ENCODE data around the gene RPLP2.

Gene RPLP2

DNA sequence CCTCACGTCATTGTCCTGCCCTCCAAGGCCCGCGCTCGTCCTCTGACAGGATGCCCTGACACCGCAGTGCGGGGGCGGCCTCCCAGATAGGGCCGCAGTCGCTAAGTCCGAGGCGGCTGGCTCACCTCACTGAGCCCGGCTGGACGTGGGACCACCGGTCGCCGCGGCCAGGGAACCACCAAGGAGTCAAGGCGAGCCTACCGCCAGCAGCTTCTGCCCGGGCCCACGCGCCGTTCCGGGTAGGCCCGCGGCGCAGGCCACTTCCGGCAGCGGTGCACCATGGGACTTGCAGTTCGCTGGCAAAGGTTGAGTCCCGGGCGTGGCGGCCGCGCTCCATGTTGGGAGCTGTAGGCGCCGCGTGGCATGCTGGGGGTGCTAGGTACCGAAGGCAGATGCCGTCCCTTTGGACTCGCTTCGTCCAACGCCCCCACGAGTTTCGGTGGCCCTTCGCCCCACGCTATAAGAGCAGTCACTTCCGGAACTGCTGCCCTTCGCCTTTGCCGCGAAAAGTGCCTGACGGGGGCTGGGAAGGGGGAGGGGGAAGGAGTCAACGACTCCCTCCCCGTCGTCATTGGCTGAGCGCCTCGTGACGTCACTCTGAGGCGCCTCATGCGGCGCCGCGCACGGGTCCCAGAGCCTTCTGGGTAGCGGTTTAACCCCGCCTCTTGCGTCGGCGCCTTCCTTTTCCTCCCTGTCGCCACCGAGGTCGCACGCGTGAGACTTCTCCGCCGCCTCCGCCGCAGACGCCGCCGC lies at the start of gene RPLP2:
Gene RPLP2 (plus strand): TSS at position 681 of the 753 bp plus-strand sequence. CDS start 268 bp downstream, outside the sequence.
- DNase-seq, result peak; percentile 96 to 98 (median 96)

DNA sequence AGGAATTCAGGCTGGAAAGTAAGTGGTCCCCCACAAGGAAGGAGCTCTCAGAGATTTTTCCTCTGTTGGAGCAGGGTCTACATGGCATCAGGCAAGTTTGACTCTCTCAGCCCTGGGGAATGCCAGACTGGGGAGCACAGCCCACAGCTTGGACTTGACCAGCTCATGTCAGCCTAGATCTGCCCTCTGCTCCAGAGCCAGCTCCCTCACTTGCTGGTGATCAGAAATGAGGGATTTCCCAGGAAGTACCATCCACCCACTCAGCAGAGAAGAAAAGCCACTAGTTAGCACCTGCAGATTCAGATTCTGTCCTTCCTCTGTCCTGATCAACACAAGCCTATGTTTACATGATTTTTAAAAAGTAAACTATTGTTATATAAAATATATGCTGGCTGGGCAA lies 49.5 kb upstream of the RPLP2 start:
- DNase-seq, result no peak

GRCh38 chr11:761526-762108 lies 48.1 kb upstream of the RPLP2 start:
- DNase-seq, result no peak

GRCh38 chr11:762421-763072 lies 47.2 kb upstream of the RPLP2 start:
- peak in 1 of 4 experiments; percentile 19 for DNase-seq

DNA sequence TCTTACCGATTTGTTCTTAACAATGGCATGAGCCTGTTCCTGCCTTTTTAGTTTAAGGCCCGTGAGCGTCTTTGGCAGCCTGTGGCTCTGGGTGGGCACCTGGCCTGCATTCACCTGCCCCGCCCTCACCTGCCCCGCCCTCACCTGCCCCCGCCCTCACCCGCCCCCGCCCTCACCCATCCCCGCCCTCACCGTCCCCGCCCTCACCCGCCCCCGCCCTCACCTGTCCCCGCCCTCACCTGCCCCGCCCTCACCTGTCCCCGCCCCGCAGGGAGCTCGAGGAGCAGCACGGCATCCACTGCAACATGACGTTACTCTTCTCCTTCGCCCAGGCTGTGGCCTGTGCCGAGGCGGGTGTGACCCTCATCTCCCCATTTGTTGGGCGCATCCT lies 46.7 kb upstream of the RPLP2 start:
- DNase-seq, result no peak

DNA sequence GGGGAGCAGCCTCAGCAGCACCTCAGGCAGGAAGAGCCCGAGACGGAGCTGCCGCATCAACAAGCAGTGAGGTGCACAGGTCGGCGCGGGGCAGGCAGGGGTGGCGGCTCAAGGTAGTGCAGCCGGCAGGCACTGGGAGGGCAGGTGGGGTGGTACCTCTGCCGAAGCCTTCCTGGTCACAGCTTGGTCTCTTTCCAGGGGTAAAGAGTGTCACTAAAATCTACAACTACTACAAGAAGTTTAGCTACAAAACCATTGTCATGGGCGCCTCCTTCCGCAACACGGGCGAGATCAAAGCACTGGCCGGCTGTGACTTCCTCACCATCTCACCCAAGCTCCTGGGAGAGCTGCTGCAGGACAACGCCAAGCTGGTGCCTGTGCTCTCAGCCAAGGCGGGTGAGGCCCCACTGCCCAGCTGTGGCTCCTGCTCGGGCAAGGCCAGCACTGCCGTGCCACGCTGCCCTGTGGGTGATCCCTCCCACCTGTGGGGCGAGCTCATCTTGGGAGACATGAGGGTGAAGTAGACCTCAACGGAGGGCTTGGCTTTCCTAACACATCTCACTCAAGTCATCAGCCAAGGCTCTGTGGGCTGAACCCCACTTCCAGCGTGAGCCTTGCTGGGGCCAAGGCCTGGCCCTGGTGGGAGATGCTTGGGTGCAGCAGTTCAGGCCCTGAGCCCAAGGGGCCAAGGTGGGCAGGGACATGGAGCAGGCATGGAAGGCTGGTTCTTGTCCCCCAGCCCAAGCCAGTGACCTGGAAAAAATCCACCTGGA lies 46.0 kb upstream of the RPLP2 start:
- DNase-seq, result no peak

DNA sequence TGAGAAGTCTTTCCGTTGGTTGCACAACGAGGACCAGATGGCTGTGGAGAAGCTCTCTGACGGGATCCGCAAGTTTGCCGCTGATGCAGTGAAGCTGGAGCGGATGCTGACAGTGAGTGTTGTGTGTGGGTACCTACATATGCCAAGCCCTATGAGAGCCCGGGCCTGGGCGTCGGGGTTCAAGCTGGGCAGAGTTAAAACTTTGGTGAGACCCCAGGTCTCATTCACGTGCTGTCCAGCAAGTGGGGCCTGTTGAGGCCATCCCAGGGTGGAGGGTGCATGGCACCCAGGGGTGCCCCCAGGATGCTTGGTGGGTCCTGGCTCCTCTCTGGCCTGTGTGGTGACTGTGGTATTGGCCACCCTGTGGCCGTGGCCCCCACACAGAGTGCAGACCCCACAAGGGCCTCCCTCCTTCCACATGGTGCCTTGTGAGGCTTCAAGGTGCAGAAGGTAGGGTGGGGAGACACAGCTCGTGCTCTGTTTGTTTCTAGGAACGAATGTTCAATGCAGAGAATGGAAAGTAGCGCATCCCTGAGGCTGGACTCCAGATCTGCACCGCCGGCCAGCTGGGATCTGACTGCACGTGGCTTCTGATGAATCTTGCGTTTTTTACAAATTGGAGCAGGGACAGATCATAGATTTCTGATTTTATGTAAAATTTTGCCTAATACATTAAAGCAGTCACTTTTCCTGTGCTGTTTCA lies 45.3 kb upstream of the RPLP2 start:
- no peak for DNase-seq

DNA sequence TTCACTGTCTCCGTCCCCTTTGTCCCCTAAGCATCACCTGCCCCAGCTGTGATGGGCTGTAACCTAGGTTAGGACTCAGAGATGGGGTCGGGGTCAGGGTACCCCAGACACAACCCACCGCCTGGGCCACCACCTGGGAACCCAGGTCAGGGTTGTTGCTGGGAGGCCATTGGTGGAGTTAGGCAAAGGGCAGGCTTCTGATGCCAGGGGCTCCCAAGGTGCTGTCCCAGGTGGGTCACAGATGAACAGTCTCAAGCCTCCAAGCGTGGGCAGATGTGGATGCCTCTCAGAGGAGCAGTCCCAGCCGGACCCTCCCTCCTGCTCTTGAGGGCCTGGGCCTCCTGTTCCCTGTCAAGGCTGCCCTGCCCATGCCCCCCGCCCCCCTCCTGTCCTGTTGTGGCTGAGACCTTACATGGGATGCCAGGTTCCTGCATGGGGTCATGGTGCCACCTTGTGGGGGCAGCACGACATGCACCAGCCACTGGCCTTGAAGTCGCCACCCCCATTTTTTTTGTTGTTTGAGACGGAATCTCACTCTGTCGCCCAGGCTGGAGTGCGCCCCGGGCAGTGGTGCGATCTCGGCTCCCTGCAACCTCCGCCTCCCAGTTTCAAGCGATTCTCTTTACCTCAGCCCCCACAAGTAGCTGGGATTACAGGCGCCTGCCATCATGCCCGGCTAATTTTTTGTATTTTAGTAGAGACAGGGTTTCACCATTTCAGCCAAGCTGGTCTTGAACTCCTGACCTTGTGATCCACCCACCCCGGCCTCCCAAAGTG lies 44.6 kb upstream of the RPLP2 start:
- DNase-seq, result peak in 2 of 4 experiments; percentile 46 to 61

DNA sequence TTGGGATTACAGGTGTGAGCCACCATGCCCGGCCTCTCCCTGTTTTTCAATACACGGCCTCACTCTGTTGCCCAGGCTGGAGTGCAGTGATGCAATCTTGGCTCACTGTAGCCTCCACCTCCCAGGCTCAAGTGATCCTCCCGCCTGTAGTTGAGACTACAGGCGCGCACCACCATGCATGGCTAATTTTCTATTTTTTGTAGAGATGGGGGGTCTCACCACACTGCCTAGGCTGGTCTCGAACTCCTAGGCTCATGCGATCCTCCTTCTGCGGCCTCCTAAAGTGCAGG lies 44.0 kb upstream of the RPLP2 start:
- no peak for DNase-seq

- no peak for DNase-seq
Measured at GRCh38 chr11:766106-766935, 43.4 kb upstream of the RPLP2 start.

GRCh38 chr11:766936-767210 lies 42.9 kb upstream of the RPLP2 start:
- DNase-seq, result no peak

DNA sequence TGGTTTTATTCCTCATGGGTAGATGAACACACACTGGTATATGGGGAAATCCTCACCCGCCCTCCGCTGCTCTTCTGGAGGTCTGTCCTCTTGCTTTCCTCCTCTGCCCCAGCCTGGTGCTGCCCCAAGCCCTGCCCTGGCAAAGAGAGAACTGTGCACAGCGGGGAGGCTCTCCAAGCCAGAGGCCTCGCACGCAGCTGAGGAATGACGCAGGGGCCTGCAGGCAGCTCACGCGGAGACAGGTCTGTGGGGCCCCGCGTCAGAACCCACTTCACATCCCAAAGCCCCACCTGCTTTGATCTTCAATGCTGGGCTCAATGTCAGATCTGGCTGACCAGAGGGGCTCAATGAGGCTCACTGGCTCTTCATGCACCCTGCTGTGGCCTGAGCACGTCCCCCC lies 42.5 kb upstream of the RPLP2 start:
- DNase-seq, result no peak

- no peak for DNase-seq
Measured at GRCh38 chr11:769887-770641, 39.7 kb upstream of the RPLP2 start.

GRCh38 chr11:770642-771616 lies 38.8 kb upstream of the RPLP2 start:
- no peak for DNase-seq

GRCh38 chr11:771617-772204 lies 38.1 kb upstream of the RPLP2 start:
- no peak for DNase-seq

DNA sequence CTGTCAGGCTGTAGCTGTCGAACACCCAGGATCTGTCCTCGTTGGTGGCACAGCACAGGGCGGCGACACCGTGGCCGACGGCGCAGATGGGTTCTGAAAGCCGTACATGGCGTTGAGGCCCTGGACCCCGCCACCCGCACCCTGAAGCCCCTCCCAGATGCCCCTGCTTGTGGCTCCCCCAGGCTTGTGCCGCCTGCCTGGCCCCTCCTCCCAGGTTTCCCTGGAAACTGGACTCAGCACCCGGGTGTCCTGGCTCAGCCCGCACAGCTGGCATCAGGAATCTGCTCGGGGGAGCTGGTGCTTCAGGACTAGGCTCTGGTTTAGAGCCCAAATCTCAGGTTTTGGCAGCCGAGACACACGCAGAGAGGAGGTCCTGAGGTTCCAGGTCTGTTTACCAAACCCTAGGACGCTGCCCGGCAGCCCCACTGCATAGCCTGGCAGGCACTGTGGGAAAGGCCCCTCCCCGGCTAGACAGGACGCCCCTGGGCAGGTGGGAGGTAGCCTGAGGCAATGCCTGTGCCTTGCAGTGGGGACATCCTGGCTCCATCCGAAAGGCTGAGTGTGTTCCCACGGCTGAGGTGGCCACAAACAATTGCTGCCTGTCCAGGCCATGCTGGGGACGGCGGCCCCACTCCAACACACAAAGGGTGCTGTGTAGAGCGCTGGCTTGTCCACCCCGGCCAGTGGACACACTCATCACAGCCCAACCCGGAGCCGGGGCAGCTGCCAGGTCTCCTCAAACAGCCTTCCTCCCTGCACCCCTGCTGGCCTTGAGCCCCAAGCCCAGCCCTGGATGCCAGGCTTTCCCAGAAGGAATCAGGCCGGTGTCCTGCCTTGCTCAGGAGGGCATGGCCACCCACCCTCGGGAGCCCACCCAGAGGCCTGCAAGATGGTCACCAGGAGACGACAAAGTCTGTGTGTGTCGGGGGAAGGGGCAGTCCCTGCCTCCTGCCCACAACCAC lies 37.1 kb upstream of the RPLP2 start:
- DNase-seq, result no peak

GRCh38 chr11:773425-773824 lies 36.3 kb upstream of the RPLP2 start:
- DNase-seq, result no peak

DNA sequence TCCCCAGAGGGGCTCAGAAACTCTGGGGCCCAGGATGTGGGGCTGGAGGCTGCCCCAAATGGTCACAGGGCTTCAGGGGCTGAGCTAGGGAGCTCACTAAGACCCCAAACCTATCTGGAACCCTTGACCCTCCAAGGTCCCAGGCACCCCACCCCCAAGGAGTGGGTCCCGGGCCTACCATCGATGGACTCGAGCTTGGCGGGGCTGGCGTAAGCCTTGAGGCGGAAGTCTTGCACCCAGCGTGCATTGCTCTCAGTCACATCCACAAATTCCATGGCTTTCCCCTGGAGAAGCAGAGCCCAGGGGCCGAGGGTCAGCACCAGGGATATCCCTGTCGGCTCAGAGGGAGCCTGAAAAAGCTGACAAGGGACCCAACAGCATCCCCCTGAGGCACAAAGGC lies 35.9 kb upstream of the RPLP2 start:
- no peak for DNase-seq

Measured in activated naive CD4-positive, alpha-beta T cell (primary cell).